ENCODE data around the gene C6.

Gene C6

DNA sequence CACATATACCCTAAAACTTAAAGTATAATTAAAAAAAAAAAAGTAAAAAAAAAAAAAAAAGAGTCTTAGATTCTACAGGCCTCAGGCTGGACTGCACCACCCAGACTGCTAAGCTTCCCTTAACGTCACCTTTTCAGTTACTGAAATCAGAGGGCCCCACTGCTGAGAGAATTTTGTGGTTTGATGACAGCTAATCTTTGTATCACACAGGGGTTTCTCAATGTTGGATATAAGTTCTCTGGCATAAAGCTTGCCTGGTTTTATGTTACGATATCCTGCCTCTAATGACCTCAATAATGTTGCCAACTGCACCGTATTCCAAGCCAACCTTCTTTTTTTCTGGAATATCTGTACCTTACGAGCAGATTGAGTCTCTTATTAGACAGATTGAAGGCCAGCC lies 43.1 kb upstream of the C6 start (continued):
- TF ChIP-seq PATZ1 (CRISPR knock-in tag; IDR thresholded peaks at IDR 0.05; ENCODE audit: borderline replicate concordance) = no peak

DNA sequence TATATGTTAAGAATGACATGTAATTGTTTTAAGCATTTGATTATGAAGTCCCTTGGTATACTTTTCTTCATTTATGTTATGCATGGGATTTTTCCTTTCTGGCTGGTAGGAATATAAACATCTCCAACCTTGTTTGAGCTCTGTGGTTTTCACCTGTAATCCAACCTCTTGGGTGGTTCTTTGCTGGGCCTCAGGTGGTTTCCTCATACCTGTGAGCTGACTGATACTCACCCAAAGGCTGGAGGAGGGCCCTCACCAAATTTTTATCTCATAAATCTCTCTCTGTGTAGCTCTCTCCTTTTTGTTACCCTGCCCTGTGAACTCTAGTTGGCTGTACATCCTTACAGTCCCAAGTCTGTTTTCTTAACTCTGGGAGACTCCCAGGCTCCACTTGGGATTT lies 39.8 kb upstream of the C6 start:
- no peak for ATAC-seq
- no peak for TF ChIP-seq ARNTL (CRISPR knock-in tag; IDR thresholded peaks at IDR 0.05; ENCODE audit: borderline replicate concordance, low read depth)
- TF ChIP-seq, protein P1, sequence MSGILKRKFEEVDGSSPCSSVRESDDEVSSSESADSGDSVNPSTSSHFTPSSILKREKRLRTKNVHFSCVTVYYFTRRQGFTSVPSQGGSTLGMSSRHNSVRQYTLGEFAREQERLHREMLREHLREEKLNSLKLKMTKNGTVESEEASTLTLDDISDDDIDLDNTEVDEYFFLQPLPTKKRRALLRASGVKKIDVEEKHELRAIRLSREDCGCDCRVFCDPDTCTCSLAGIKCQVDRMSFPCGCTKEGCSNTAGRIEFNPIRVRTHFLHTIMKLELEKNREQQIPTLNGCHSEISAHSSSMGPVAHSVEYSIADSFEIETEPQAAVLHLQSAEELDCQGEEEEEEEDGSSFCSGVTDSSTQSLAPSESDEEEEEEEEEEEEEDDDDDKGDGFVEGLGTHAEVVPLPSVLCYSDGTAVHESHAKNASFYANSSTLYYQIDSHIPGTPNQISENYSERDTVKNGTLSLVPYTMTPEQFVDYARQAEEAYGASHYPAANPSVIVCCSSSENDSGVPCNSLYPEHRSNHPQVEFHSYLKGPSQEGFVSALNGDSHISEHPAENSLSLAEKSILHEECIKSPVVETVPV (CRISPR knock-in tag; IDR thresholded peaks at IDR 0.05) = no peak
- no peak for TF ChIP-seq TOX (CRISPR knock-in tag; IDR thresholded peaks at IDR 0.05; ENCODE audit: borderline replicate concordance)
- TF ChIP-seq ZFP3 (CRISPR knock-in tag; IDR thresholded peaks at IDR 0.05) = no peak
- no peak for TF ChIP-seq ZFP30 (CRISPR knock-in tag; IDR thresholded peaks at IDR 0.05)
- no peak for TF ChIP-seq PPARA (CRISPR knock-in tag; IDR thresholded peaks at IDR 0.05; ENCODE audit: borderline replicate concordance)
- TF ChIP-seq, protein P2, sequence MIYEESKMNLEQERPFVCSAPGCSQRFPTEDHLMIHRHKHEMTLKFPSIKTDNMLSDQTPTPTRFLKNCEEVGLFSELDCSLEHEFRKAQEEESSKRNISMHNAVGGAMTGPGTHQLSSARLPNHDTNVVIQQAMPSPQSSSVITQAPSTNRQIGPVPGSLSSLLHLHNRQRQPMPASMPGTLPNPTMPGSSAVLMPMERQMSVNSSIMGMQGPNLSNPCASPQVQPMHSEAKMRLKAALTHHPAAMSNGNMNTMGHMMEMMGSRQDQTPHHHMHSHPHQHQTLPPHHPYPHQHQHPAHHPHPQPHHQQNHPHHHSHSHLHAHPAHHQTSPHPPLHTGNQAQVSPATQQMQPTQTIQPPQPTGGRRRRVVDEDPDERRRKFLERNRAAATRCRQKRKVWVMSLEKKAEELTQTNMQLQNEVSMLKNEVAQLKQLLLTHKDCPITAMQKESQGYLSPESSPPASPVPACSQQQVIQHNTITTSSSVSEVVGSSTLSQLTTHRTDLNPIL (CRISPR knock-in tag; IDR thresholded peaks at IDR 0.05; ENCODE audit: low read depth) = no peak
- no peak for TF ChIP-seq PATZ1 (CRISPR knock-in tag; IDR thresholded peaks at IDR 0.05; ENCODE audit: borderline replicate concordance)
- no peak for TF ChIP-seq SNAI2 (CRISPR knock-in tag; IDR thresholded peaks at IDR 0.05)
- TF ChIP-seq BACH2 (CRISPR knock-in tag; IDR thresholded peaks at IDR 0.05; ENCODE audit: borderline replicate concordance) = no peak
- no peak for TF ChIP-seq POU6F1 (CRISPR knock-in tag; IDR thresholded peaks at IDR 0.05; ENCODE audit: borderline replicate concordance, low read depth)
- TF ChIP-seq RARB (CRISPR knock-in tag; IDR thresholded peaks at IDR 0.05) = no peak
- TF ChIP-seq ESRRG (CRISPR knock-in tag; IDR thresholded peaks at IDR 0.05) = no peak
- TF ChIP-seq GLIS3 (CRISPR knock-in tag; IDR thresholded peaks at IDR 0.05) = no peak
- TF ChIP-seq ZNF8 (CRISPR knock-in tag; IDR thresholded peaks at IDR 0.05) = no peak
- TF ChIP-seq ISL1 (CRISPR knock-in tag; IDR thresholded peaks at IDR 0.05) = no peak

- ATAC-seq = no peak
- TF ChIP-seq ZFP30 (CRISPR knock-in tag; IDR thresholded peaks at IDR 0.05) (no peak), GLIS3 (CRISPR knock-in tag; IDR thresholded peaks at IDR 0.05) (no peak)
Observed at GRCh38 chr5:41252036-41252435, 38.7 kb upstream of the C6 start.

- ATAC-seq = no peak
- TF ChIP-seq TCF4 (CRISPR knock-in tag; IDR thresholded peaks at IDR 0.05; ENCODE audit: borderline replicate concordance) (no peak), ZNF565 (CRISPR knock-in tag; conservative IDR thresholded peaks at IDR 0.05; ENCODE audit: low read depth) (no peak), ZC3H10 (CRISPR knock-in tag; IDR thresholded peaks at IDR 0.05) (no peak), RARB (CRISPR knock-in tag; IDR thresholded peaks at IDR 0.05) (no peak), CSDC2 (CRISPR knock-in tag; IDR thresholded peaks at IDR 0.05) (no peak), PPARA (CRISPR knock-in tag; IDR thresholded peaks at IDR 0.05; ENCODE audit: borderline replicate concordance) (no peak), ISL1 (CRISPR knock-in tag; IDR thresholded peaks at IDR 0.05) (no peak)
Observed at GRCh38 chr5:41250351-41250987, 37.1 kb upstream of the C6 start.
